Suprapubic skin (tissue), 4 donors: ENCODE data around the gene PEX13. TPM values are rescaled to one million over a fixed set of nuclear protein-coding genes. Genes with fewer than 3 reads are reported as not detected.
"Not testable (repeated sequence)": the region's sequence is repeated elsewhere in the genome, so short reads cannot be mapped to it uniquely, and the experiment has no call there.

Experiments used
- DNase-seq, 2 donors: peaks; one replicate each; pipeline ENCODE4 v3.0.0-alpha.2; 2019; ENCODE audit warnings: low spot score in 2 of 2
- H3K27ac ChIP-seq: fragments of 200-600 bp; sonication (generic); one replicate; pipeline ENCODE4 v1.5.1; 2019
- H3K27me3 ChIP-seq: fragments of 200-600 bp; sonication (generic); one replicate; pipeline ENCODE4 v1.5.1; 2019
- H3K36me3 ChIP-seq: fragments of 200-600 bp; sonication (generic); one replicate; pipeline ENCODE4 v1.5.1; 2019
- H3K4me1 ChIP-seq: fragments of 200-600 bp; sonication (generic); one replicate; pipeline ENCODE4 v1.5.1; 2019
- H3K4me3 ChIP-seq: fragments of 200-600 bp; sonication (generic); one replicate; pipeline ENCODE4 v1.5.1; 2019; ENCODE audit warnings: mild to moderate bottlenecking
- H3K9me3 ChIP-seq: fragments of 200-600 bp; sonication (generic); one replicate; pipeline ENCODE4 v1.5.1; 2019
- CTCF ChIP-seq, 2 donors: fragments of 200-600 bp in 1 of 2; fragments of 450-650 bp in 1 of 2; sonication (generic) in 1 of 2; IDR thresholded peaks; one replicate each; pipeline ENCODE4 v1.5.1; 2016 to 2019; ENCODE audit warnings: antibody characterized with exemption in 2 of 2, mild to moderate bottlenecking in 1 of 2, moderate library complexity in 1 of 2
- EP300 ChIP-seq: sonication (generic); formaldehyde crosslinking; IDR thresholded peaks from one replicate; pipeline ENCODE4 v1.6.1; 2017; ENCODE audit warnings: antibody characterized with exemption
- POLR2A ChIP-seq, 2 donors: fragments of 450-650 bp; IDR thresholded peaks; one replicate each; pipeline ENCODE4 v1.6.1; 2017; ENCODE audit warnings: antibody characterized with exemption in 2 of 2, mild to moderate bottlenecking in 2 of 2, moderate library complexity in 2 of 2
- POLR2AphosphoS5 ChIP-seq, 3 donors: sonication (generic); formaldehyde crosslinking; IDR thresholded peaks; one replicate each; pipeline ENCODE4 v1.6.1; 2017; ENCODE audit warnings: antibody characterized with exemption in 3 of 3
- WGBS: methylation state at CpG from one replicate; pipeline ENCODE4 v1.1.5; 2018; 5-methylcytosine and 5-hydroxymethylcytosine counted together
- total RNA-seq, 4 donors: library from RNA; depleted of rRNA; stranded (reverse); fragments of >200 nt; gene quantifications; one replicate each; pipeline ENCODE4 v1.1.0, GENCODE V29; 2016

The PEX13 gene
- total RNA-seq, 4 donors from 2014 or later, result 29.5 to 39.2 (median 34.8) TPM

GRCh38 chr2:61029533-61029932, 12.0 kb downstream of the PEX13 start:
- no peak for TF ChIP-seq CTCF (IDR thresholded peaks at IDR 0.05)
- Histone ChIP-seq H3K4me3 (no peak overlapping the region), H3K27ac (no peak overlapping the region), H3K9me3 (no peaks in the 10 kb centered on the region), H3K4me1 (no peaks in the 10 kb centered on the region), H3K27me3 (no peaks in the 10 kb centered on the region), H3K36me3 (peaks cover 35% of the 10 kb centered on the region)
- 95% methylated on average over 3 of the region's 3 CpGs for WGBS
- no peak for DNase-seq

GRCh38 chr2:61034592-61034991, 17.1 kb downstream of the PEX13 start:
- not testable (repeated sequence) for H3K27me3 ChIP-seq, H3K4me3 ChIP-seq, H3K27ac ChIP-seq, H3K9me3 ChIP-seq, DNase-seq, H3K4me1 ChIP-seq
- H3K36me3 ChIP-seq, result peaks cover 41% of the 10 kb centered on the region
- WGBS, result 98% methylated on average over 9 of the region's 9 CpGs

GRCh38 chr2:61036643-61037042, 19.1 kb downstream of the PEX13 start:
- not testable (repeated sequence) for H3K27ac ChIP-seq, H3K9me3 ChIP-seq, DNase-seq, H3K27me3 ChIP-seq, H3K4me1 ChIP-seq, H3K4me3 ChIP-seq
- peaks cover 37% of the 10 kb centered on the region for H3K36me3 ChIP-seq
- 95% methylated on average over 2 of the region's 2 CpGs for WGBS

GRCh38 chr2:61042807-61043206, 25.3 kb downstream of the PEX13 start:
- H3K27ac ChIP-seq, result no peak overlapping the region
- WGBS, result 79% methylated on average over 3 of the region's 3 CpGs
- H3K36me3 ChIP-seq, result peaks cover 13% of the 10 kb centered on the region

GRCh38 chr2:61044636-61045035, 27.1 kb downstream of the PEX13 start:
- no peak for DNase-seq
- TF ChIP-seq CTCF (IDR thresholded peaks at IDR 0.05), result no peak
- TF ChIP-seq POLR2A (IDR thresholded peaks at IDR 0.05), result no peak
- no peak for TF ChIP-seq POLR2AphosphoS5 (IDR thresholded peaks at IDR 0.05)
- TF ChIP-seq EP300, result no peak
- WGBS, result 76% methylated on average over 4 of the region's 4 CpGs
- H3K27ac ChIP-seq, result no peak overlapping the region
- H3K36me3 ChIP-seq, result peaks cover 27% of the 10 kb centered on the region
- no peak overlapping the region for H3K4me3 ChIP-seq
- peaks cover 16% of the 10 kb centered on the region for H3K4me1 ChIP-seq
- no peaks in the 10 kb centered on the region for H3K9me3 ChIP-seq
- no peaks in the 10 kb centered on the region for H3K27me3 ChIP-seq

More at GRCh38 chr2:61042807-61043206, 25.3 kb downstream of the PEX13 start:
- Histone ChIP-seq H3K4me3 (no peak overlapping the region), H3K27me3 (no peaks in the 10 kb centered on the region), H3K9me3 (no peaks in the 10 kb centered on the region), H3K4me1 (peaks cover 16% of the 10 kb centered on the region)
- no peak for DNase-seq
- no peak for TF ChIP-seq POLR2A (IDR thresholded peaks at IDR 0.05)
- no peak for TF ChIP-seq CTCF (IDR thresholded peaks at IDR 0.05)
- TF ChIP-seq POLR2AphosphoS5 (IDR thresholded peaks at IDR 0.05), result no peak
- no peak for TF ChIP-seq EP300

- Histone ChIP-seq H3K27me3 (no peaks in the 10 kb centered on the region), H3K27ac (no peak overlapping the region)
- WGBS, result 58% methylated on average over 2 of the region's 2 CpGs
Observed at GRCh38 chr2:61045226-61045625, 27.7 kb downstream of the PEX13 start.

GRCh38 chr2:61045999-61046398, 28.5 kb downstream of the PEX13 start:
- Histone ChIP-seq H3K9me3 (no peaks in the 10 kb centered on the region), H3K27ac (no peak overlapping the region), H3K27me3 (no peaks in the 10 kb centered on the region), H3K4me1 (peaks cover 16% of the 10 kb centered on the region), H3K36me3 (peaks cover 41% of the 10 kb centered on the region), H3K4me3 (no peak overlapping the region)
- 60% methylated on average over 4 of the region's 4 CpGs for WGBS
- TF ChIP-seq POLR2AphosphoS5 (IDR thresholded peaks at IDR 0.05), result no peak
- TF ChIP-seq CTCF (IDR thresholded peaks at IDR 0.05), result no peak
- TF ChIP-seq EP300, result no peak
- TF ChIP-seq POLR2A (IDR thresholded peaks at IDR 0.05), result no peak
- no peak for DNase-seq

More at GRCh38 chr2:61045226-61045625, 27.7 kb downstream of the PEX13 start:
- Histone ChIP-seq H3K4me3 (no peak overlapping the region), H3K36me3 (peaks cover 33% of the 10 kb centered on the region), H3K4me1 (peaks cover 16% of the 10 kb centered on the region), H3K9me3 (no peaks in the 10 kb centered on the region)
- DNase-seq, result no peak
- TF ChIP-seq POLR2AphosphoS5 (IDR thresholded peaks at IDR 0.05) (no peak), POLR2A (IDR thresholded peaks at IDR 0.05) (no peak), EP300 (no peak)
